Measurements from ENCODE around the gene DMXL1.

DMXL1 gene

GRCh38 chr5:119070828-119071560, at the start of gene DMXL1:
Gene DMXL1, plus strand, starts transcription at chr5:119071087. Its CDS starts 483 bp downstream, at chr5:119071570.
- TF ChIP-seq, protein P1, sequence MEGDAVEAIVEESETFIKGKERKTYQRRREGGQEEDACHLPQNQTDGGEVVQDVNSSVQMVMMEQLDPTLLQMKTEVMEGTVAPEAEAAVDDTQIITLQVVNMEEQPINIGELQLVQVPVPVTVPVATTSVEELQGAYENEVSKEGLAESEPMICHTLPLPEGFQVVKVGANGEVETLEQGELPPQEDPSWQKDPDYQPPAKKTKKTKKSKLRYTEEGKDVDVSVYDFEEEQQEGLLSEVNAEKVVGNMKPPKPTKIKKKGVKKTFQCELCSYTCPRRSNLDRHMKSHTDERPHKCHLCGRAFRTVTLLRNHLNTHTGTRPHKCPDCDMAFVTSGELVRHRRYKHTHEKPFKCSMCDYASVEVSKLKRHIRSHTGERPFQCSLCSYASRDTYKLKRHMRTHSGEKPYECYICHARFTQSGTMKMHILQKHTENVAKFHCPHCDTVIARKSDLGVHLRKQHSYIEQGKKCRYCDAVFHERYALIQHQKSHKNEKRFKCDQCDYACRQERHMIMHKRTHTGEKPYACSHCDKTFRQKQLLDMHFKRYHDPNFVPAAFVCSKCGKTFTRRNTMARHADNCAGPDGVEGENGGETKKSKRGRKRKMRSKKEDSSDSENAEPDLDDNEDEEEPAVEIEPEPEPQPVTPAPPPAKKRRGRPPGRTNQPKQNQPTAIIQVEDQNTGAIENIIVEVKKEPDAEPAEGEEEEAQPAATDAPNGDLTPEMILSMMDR (IDR thresholded peaks at IDR 0.05; ENCODE audit: extremely low read depth, missing control alignments) = no peak
- peak; percentile 86 for DNase-seq (ENCODE audit: low spot score)

DNA sequence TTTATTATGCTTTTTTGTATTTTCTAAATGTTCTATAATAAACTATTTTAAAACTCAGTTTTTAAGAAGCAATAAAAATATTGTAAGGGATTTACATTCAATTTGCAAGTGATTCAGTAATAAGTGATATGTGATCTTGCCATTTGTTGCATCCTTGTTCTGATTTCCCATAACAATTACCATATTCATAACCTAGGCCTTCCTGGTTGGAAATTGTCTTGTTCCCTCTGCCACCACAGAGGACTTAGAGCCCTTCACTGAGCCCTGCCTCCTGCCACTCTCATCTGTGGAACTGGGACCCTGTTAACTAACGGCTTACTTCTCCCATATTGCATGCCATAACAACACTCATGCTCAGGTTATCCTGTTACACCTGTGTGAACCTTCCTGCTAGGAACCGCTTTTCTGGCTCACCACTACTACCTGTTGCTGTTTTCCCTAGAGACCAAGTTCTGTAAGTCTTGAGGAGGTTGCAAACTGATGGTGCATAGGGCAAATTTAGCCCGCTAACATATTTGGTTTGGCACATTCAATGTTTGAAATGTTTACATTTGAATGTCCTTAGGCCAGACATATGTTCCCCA, 49.6 kb upstream of the DMXL1 start:
- no peak for DNase-seq (ENCODE audit: low spot score)
- TF ChIP-seq, protein P1 (IDR thresholded peaks at IDR 0.05; ENCODE audit: extremely low read depth, missing control alignments) = no peak

DNA sequence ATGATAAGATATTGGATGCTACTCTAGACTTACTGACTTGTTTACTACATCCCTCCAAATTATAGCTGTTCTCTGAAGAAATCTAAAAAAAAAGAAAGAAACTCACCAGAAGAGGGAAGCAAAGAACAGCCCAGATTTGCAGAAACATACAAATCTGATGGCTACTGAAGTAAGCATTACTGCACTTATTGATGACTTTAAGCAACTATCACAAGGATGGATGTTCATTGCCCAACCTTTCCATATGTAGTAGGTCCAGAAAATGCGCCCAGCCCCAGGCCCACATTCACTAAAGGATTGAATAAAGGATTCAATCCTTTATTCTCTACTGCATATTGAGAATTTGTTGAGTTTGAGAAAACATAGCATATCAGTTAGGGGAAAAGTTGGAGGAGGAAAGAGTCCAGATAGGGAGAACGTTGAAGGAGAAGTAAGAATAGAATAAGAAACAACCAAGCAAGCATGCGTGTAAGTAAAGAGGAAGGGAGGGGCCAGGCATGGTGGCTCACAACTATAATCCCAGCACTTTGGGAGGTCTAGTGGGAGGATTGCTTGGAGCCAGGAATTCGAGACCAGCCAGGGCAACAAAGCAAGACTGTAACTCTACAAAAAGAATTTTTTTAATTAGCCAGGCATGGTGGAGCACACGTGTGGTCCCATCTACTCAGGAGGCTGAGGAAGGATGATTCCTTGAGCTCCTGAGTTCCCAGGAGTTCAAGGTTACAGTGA, 48.7 kb upstream of the DMXL1 start:
- TF ChIP-seq, protein P1 (IDR thresholded peaks at IDR 0.05; ENCODE audit: extremely low read depth, missing control alignments) = peak; percentile 5

DNA sequence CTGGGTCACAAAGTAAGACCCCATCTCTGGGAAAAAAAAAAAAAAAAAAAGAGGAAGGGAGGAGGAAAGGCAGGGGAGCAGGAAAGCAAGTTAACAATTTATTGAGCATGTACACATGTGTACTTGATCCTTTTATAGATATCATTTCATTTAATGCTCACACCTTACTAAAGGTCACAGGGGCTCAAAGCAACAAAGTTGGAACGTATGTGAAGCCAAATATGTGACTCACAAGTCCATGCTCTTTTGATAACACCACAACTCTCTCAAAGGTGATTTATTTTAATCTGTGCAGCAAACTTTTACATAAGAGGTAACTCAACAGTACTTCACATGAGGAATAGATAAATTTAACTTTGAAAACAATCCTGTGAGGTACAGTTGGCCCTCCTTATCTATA, 48.1 kb upstream of the DMXL1 start:
- DNase-seq (ENCODE audit: low spot score) = no peak
- TF ChIP-seq, protein P1 (IDR thresholded peaks at IDR 0.05; ENCODE audit: extremely low read depth, missing control alignments) = no peak

More for the DNA sequence above, 48.7 kb upstream of the DMXL1 start:
- DNase-seq (ENCODE audit: low spot score) = peak; percentile 54

DNA sequence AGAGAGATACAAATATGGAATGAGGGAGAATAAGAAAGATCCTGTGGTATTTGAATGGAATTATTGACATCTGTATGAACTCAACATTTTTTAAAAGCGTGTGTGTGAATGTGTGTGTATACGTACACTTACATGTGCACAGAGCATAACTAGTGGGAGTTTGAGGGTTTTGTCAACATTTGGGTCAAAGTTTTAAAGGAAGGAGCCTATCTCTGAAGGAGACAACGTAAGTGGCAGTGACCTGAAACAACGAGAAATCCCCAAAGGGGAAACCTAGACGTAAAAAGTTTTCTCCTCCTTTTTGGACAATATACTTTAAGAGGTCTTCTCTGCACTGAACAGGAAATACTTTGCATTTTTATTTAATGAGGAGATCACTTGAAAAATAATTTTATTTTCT, 42.3 kb upstream of the DMXL1 start:
- TF ChIP-seq, protein P1 (IDR thresholded peaks at IDR 0.05; ENCODE audit: extremely low read depth, missing control alignments) = no peak

DNA sequence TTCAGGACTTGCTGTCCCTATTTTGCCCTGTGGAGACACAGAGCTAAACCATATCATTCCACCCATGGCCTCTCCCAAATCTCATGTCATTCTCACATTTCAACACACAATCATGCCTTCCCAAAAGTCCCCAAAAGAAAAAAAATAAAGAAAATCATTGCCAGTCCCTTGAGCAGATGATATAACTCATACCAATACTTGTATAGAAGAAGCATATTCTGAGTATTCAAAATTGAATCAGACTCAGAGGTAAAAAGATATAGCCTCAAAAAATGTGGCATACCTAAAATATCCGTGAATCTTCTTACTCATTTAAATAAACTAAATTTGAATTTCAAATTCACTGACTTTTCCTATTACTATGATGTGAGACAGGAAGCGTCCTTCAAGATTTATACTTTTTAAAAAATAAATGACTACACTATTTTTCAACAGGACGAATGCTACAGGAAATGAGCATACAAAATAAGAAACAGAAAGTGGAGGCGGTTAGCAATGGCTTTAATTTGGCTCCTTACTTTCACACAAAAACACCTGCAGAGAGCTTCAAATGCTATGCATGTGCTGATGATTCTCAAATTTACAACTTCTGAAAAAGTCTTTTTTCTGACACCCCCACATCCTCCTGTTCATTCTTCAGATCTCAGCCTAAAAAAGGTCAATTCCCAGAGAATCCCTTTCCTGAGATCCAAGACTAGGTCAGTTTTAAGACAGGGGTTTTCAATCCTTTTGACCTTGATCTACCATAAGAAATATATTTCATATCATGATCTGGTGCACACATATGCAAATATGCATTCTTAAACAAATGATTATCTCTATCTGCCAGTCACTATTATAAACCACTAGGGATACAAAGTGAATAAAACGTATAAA, 39.6 kb upstream of the DMXL1 start:
- peak; percentile 46 for DNase-seq (ENCODE audit: low spot score)
- TF ChIP-seq, protein P1 (IDR thresholded peaks at IDR 0.05; ENCODE audit: extremely low read depth, missing control alignments) = no peak

More for the DNA sequence above, 42.3 kb upstream of the DMXL1 start:
- no peak for DNase-seq (ENCODE audit: low spot score)

All from GM20000 (cell line).